Vagina (tissue), 2 donors: ENCODE data around the gene EML2.

Experiments used
- CTCF ChIP-seq, 3 experiments: fragments of 450-650 bp in 2 of 3; fragments of 200-600 bp in 1 of 3; sonication (generic) in 1 of 3; IDR thresholded peaks; one replicate each; pipeline ENCODE4 v1.5.1; 2017 to 2019; ENCODE audit warnings: antibody characterized with exemption in 3 of 3, mild to moderate bottlenecking in 2 of 3, moderate library complexity in 2 of 3
- POLR2AphosphoS5 ChIP-seq, 2 donors: sonication (generic); formaldehyde crosslinking; IDR thresholded peaks; one replicate each; pipeline ENCODE4 v1.9.0; 2017; ENCODE audit warnings: antibody characterized with exemption in 2 of 2, mild to moderate bottlenecking in 2 of 2, low read depth in 1 of 2; ENCODE audit not compliant: insufficient read depth in 1 of 2

- TF ChIP-seq CTCF (IDR thresholded peaks at IDR 0.05) (no peak), POLR2AphosphoS5 (IDR thresholded peaks at IDR 0.05; ENCODE audit: insufficient read depth in 1 of 2, low read depth in 1 of 2) (no peak)
These were observed 43.7 kb upstream of the EML2 start for GRCh38 chr19:45682908-45683307.
